ENCODE results near the gene ISG20L2. TPM values are rescaled to one million over a fixed set of nuclear protein-coding genes. Genes with fewer than 3 reads are reported as not detected.
A peak's percentile ranks its signal among the peaks of the same experiment; 100 is the strongest.

ISG20L2 gene
- total RNA-seq, 1 experiment from 2014 or later = 33.2 TPM

DNA sequence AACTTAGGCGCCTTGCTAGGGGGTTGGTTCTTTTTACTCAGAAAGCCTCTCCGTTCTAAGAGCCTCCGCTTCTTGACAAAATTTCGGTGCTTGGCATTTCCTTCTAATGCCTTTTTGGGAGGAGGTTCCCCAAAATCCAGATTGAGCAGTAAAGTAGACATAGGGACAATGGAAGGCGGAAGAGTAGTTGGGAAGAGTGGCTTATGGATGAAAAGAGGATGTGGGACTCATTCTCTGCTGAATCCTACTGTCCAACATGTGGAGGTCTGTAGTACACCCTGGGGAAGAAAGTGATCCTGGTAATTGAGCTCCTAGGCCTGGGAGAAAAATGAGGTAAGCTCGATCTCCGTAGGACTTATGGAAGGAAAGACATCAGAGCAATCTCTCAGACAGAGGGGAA lies 1.1 kb downstream of the ISG20L2 start:
- Histone ChIP-seq H3K4me3 (peak overlapping the region; percentile 90), H3F3A (ENCODE audit: insufficient read depth, low read depth) (peaks cover 52% of the 10 kb centered on the region), H3K36me3 (ENCODE audit: low read depth) (peaks cover 21% of the 10 kb centered on the region), H3K27me3 (ENCODE audit: insufficient read depth, low read depth) (no peaks in the 10 kb centered on the region), H3K4me2 (peak overlapping the region; percentile 91), H3K9me3 (ENCODE audit: insufficient read depth, low read depth) (no peaks in the 10 kb centered on the region), H3K27ac (peak overlapping the region; percentile 43; the same call in 1 of the 2 replicates), H3K79me2 (ENCODE audit: low read depth) (peaks cover 73% of the 10 kb centered on the region), H3K4me1 (replicated peaks; ENCODE audit: insufficient read depth) (peaks cover 30% of the 10 kb centered on the region), H2AFZ (no peak overlapping the region; the same call in 1 of the 2 replicates), H3K9me2 (ENCODE audit: insufficient read depth) (no peaks in the 10 kb centered on the region), H4K20me1 (ENCODE audit: insufficient read depth) (peaks cover 35% of the 10 kb centered on the region)
- BruUV-seq (replicated peaks) = TSS peak; percentile 63
- DNase-seq = no peak
- intact Hi-C loops (cut with micrococcal nuclease; ENCODE audit: unreplicated experiment) = no loop called here
- ChIA-PET CTCF (interaction anchor here (1.2 to 4.5 kb wide), 4 partner anchors 14 to 163 kb away, joined by 7 to 63 read pairs (median 18); partner anchors contain the start of genes MRPL24 and NTRK1), POLR2A (ENCODE audit: unreplicated experiment) (no interaction called here)
- TF ChIP-seq CTCF (conservative IDR thresholded peaks at IDR 0.05) = no peak
- TF ChIP-seq EZH2 (IDR thresholded peaks at IDR 0.05; ENCODE audit: low read depth) = no peak

- DNase-seq = peak; percentile 60 to 75
- intact Hi-C loops (cut with micrococcal nuclease; ENCODE audit: unreplicated experiment) = loop anchor here (1.0 kb wide), 7 partner anchors 21 to 201 kb away; partner anchors contain the start of genes CRABP2 and NTRK1
- H3F3A ChIP-seq (ENCODE audit: insufficient read depth, low read depth) = peaks cover 49% of the 10 kb centered on the region
- no peaks in the 10 kb centered on the region for H3K9me2 ChIP-seq (ENCODE audit: insufficient read depth)
- peak overlapping the region; percentile 90 for H3K4me3 ChIP-seq
- no peak overlapping the region for H2AFZ ChIP-seq
- ChIA-PET CTCF (interaction anchor here (0.5 to 4.5 kb wide), 18 partner anchors 11 to 201 kb away, joined by 3 to 63 read pairs (median 7); partner anchors contain the start of genes CRABP2, MRPL24, NES and NTRK1), POLR2A (ENCODE audit: unreplicated experiment) (interaction anchor here (0.7 to 1.2 kb wide), 4 partner anchors 36 to 65 kb away, joined by 3 to 9 read pairs (median 4); no protein-coding TSS in a partner anchor)
- TF ChIP-seq CTCF (conservative IDR thresholded peaks at IDR 0.05) (peak; percentile 79), EZH2 (IDR thresholded peaks at IDR 0.05; ENCODE audit: low read depth) (no peak)
- H3K27ac ChIP-seq = no peak overlapping the region
- peak overlapping the region; percentile 91 for H3K4me2 ChIP-seq
- no peaks in the 10 kb centered on the region for H3K9me3 ChIP-seq (ENCODE audit: insufficient read depth, low read depth)
- no peaks in the 10 kb centered on the region for H3K27me3 ChIP-seq (ENCODE audit: insufficient read depth, low read depth)
- peaks cover 30% of the 10 kb centered on the region for H3K4me1 ChIP-seq (replicated peaks; ENCODE audit: insufficient read depth)
- H3K36me3 ChIP-seq (ENCODE audit: low read depth) = peaks cover 21% of the 10 kb centered on the region
- peaks cover 35% of the 10 kb centered on the region for H4K20me1 ChIP-seq (ENCODE audit: insufficient read depth)
- H3K79me2 ChIP-seq (ENCODE audit: low read depth) = peaks cover 73% of the 10 kb centered on the region
- no TSS peak for BruUV-seq (replicated peaks)
These were observed 1.9 kb downstream of the ISG20L2 start for GRCh38 chr1:156726549-156727226.

GRCh38 chr1:156725683-156726280 lies 2.8 kb downstream of the ISG20L2 start:
- Histone ChIP-seq H3K4me3 (peak overlapping the region; percentile 90), H3K9me2 (ENCODE audit: insufficient read depth) (no peaks in the 10 kb centered on the region), H3K9me3 (ENCODE audit: insufficient read depth, low read depth) (no peaks in the 10 kb centered on the region), H3F3A (ENCODE audit: insufficient read depth, low read depth) (peaks cover 48% of the 10 kb centered on the region), H3K79me2 (ENCODE audit: low read depth) (peaks cover 73% of the 10 kb centered on the region), H3K27me3 (ENCODE audit: insufficient read depth, low read depth) (no peaks in the 10 kb centered on the region), H3K36me3 (ENCODE audit: low read depth) (peaks cover 21% of the 10 kb centered on the region), H4K20me1 (ENCODE audit: insufficient read depth) (peaks cover 35% of the 10 kb centered on the region), H3K27ac (no peak overlapping the region), H3K4me1 (replicated peaks; ENCODE audit: insufficient read depth) (peaks cover 30% of the 10 kb centered on the region), H2AFZ (no peak overlapping the region), H3K4me2 (peak overlapping the region; percentile 91)
- intact Hi-C loops (cut with micrococcal nuclease; ENCODE audit: unreplicated experiment) = loop anchor here (1.0 kb wide), 9 partner anchors 20 to 202 kb away; partner anchors contain the start of genes CRABP2 and NTRK1
- CTCF ChIA-PET = interaction anchor here (0.8 to 4.5 kb wide), 20 partner anchors 10 to 202 kb away, joined by 3 to 63 read pairs (median 6); partner anchors contain the start of genes CRABP2, MRPL24, NES and NTRK1
- peak; percentile 72 to 86 for DNase-seq
- TF ChIP-seq EZH2 (IDR thresholded peaks at IDR 0.05; ENCODE audit: low read depth) = no peak
- TF ChIP-seq CTCF (conservative IDR thresholded peaks at IDR 0.05) = peak; percentile 93
- POLR2A ChIA-PET (ENCODE audit: unreplicated experiment) = interaction anchor here (0.6 to 1.2 kb wide), 6 partner anchors 20 to 64 kb away, joined by 3 to 18 read pairs (median 4); partner anchors contain the start of gene HDGF
- BruUV-seq (replicated peaks) = no TSS peak
